ENCODE results near the gene PLEKHA3.

PLEKHA3 gene

DNA sequence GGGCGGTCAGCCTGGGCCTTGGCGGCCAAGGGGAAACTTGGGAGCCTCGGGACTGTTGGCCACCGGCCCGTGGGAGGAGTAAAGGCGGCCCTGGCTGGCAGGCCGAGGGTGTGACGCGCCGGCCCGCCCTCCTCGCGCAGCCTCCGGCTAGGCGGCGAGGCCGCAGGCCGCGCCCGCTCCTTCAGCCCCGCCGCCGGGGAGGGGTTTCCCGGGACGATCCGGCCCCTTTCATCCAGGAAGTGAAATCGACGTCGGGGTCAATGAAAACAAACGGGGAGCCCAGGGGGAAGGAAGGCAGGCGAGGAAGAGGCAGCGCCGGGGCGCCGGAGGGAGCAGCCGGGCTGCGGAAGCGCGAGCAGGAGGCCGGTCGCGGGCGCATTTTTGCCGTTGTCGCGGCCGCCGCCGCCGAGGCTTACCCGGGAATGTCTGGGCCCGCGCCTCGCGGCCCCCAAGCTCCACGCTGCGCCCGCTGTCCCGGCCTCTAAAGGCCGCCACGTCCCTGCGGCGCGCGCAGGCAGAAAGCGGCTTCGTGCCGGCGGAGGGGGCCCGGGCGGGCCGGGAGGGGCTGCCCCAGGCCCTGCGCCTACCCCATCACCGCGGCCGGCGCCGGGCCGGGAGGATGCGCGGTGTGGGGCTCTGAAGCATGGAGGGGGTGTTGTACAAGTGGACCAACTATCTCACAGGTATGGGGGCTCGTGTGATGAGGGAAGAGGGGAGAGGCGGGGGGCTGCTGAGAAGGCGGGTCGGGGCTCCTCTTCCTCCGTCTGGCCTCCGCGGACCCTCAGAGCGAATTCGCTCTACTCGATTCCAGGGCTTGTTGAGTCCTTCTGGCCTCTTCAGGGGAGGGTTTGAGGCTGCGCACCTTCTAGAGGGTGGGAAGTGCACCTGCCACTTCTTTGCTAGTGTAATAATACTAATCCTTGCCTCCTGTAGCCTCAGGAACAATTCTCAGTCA lies at the start of gene PLEKHA3:
Gene PLEKHA3 (plus strand): TSS at position 231 of the 955 bp plus-strand sequence. CDS start 413 bp downstream, at position 644.
- peak; percentile 95 for DNase-seq (ENCODE audit: low read depth)
- H3K4me3 ChIP-seq (ENCODE audit: low read length), result peak within 1 kb of the TSS; percentile 92
- TF ChIP-seq, protein P1, sequence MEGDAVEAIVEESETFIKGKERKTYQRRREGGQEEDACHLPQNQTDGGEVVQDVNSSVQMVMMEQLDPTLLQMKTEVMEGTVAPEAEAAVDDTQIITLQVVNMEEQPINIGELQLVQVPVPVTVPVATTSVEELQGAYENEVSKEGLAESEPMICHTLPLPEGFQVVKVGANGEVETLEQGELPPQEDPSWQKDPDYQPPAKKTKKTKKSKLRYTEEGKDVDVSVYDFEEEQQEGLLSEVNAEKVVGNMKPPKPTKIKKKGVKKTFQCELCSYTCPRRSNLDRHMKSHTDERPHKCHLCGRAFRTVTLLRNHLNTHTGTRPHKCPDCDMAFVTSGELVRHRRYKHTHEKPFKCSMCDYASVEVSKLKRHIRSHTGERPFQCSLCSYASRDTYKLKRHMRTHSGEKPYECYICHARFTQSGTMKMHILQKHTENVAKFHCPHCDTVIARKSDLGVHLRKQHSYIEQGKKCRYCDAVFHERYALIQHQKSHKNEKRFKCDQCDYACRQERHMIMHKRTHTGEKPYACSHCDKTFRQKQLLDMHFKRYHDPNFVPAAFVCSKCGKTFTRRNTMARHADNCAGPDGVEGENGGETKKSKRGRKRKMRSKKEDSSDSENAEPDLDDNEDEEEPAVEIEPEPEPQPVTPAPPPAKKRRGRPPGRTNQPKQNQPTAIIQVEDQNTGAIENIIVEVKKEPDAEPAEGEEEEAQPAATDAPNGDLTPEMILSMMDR (conservative IDR thresholded peaks at IDR 0.05; ENCODE audit: low read length), result no peak

DNA sequence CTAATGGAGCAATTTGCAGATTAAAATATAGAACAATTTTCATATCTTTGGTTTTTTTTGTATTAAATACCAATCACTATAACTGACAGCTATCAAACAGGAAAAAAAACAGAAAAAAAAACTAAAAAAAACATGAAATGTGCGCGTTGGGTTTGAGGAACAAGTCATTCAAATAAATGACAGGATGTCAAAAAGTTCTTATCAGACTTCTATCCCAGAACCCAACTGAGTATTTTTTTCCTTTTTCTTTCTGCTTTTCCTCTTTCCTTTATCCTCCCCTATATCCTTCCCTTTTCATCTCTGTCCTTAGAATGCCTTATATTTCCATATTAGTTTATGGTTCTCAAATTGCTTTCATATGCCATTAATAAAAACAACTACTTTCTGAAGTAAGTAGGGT lies 43.6 kb upstream of the PLEKHA3 start:
- TF ChIP-seq, protein P1 (conservative IDR thresholded peaks at IDR 0.05; ENCODE audit: low read length), result no peak
- H3K4me3 ChIP-seq (ENCODE audit: low read length), result no peak overlapping the region
- DNase-seq (ENCODE audit: low read depth), result no peak

GRCh38 chr2:178441426-178441825 lies 38.8 kb upstream of the PLEKHA3 start:
- TF ChIP-seq, protein P1 (conservative IDR thresholded peaks at IDR 0.05; ENCODE audit: low read length), result no peak
- no peak overlapping the region for H3K4me3 ChIP-seq (ENCODE audit: low read length)
- no peak for DNase-seq (ENCODE audit: low read depth)

DNA sequence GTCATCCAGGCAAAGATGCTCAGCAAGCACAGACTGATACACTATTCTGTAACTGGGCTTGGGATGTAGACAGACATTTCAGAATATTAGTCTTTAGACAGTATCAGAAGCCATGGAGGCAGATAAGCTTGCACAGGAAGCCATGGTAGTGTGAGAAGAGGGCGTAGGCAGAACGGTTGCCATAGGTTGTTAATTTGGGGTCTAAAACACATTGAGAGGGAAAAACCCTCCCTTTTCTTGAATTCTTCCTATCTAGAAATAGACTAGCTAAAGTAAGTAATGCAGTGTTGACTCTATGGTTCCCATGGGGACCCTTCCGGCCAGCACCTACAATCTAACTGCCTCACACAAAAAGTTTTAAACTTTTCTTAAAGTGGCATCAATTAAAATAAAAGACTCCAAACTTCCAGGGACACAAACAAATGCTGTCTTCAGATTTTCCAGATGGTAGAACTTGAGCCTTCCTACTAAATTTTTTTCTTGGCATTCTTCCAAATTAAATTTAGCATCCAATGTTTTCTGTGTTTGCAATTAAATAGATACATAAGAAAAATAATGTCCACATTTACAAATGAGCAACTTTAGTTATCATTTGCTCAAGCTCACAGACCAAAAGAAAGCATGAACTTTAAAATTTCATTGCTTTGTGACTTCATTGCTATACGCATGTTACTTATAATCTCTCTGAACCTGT lies 31.1 kb upstream of the PLEKHA3 start:
- no peak overlapping the region; the same call in 1 of the 2 replicates for H3K4me3 ChIP-seq (ENCODE audit: low read length)
- no peak for DNase-seq (ENCODE audit: low read depth)
- TF ChIP-seq, protein P1 (conservative IDR thresholded peaks at IDR 0.05; ENCODE audit: low read length), result no peak

DNA sequence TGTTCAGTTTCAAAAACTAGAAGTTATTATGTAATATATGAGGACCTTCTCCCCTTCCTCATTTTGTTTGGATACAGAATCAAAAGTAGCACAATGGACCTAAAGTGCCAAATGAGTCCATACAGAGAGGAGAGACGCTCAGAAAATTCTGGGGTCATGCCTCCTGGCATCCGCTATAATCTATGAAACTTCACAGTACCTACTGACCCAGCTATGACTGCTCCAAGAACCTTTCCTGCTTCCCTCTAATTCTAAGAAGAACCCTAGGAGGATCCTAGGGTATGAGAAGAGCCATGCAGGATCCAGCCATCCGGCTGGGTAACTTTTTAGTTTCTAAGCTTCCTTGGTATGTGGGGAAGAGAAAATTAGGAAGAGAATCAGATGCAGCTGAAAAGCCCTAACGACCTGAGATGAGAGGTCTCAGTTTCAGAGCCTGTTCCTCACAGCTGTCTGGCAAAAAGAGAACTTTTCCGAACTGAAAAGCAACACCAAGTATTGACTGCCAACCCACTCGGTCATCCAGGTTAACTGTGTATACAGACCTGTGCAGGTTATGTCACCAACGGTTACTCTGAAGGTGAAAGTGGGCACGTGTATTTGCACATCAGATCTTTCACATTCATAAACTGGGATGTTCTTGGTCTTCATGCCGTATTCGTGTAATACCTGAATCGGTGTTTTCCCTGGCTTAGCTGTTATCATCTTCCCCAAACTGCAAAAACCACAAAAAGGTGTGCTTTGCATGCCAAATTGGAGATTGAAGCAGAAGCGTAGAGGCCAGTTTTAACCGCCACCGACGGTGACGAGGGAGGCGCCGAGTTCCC lies 30.3 kb upstream of the PLEKHA3 start:
- no peak for DNase-seq (ENCODE audit: low read depth)
- TF ChIP-seq, protein P1 (conservative IDR thresholded peaks at IDR 0.05; ENCODE audit: low read length), result no peak
- H3K4me3 ChIP-seq (ENCODE audit: low read length), result peak overlapping the region; percentile 78

GRCh38 chr2:178450524-178450773 lies 29.8 kb upstream of the PLEKHA3 start:
- TF ChIP-seq, protein P1 (conservative IDR thresholded peaks at IDR 0.05; ENCODE audit: low read length), result no peak
- DNase-seq (ENCODE audit: low read depth), result no peak

More at GRCh38 chr2:178450524-178450773, 29.8 kb upstream of the PLEKHA3 start:
- peak overlapping the region; percentile 78 for H3K4me3 ChIP-seq (ENCODE audit: low read length)
